ENCODE results near the gene MAP3K5.

MAP3K5 gene

GRCh38 chr6:136742125-136742524 lies 50.2 kb downstream of the MAP3K5 start:
- DNase-seq = no peak

GRCh38 chr6:136740050-136740974 lies 52.0 kb downstream of the MAP3K5 start:
- DNase-seq = no peak

GRCh38 chr6:136739501-136739900 lies 52.8 kb downstream of the MAP3K5 start:
- DNase-seq = peak; percentile 21

DNA sequence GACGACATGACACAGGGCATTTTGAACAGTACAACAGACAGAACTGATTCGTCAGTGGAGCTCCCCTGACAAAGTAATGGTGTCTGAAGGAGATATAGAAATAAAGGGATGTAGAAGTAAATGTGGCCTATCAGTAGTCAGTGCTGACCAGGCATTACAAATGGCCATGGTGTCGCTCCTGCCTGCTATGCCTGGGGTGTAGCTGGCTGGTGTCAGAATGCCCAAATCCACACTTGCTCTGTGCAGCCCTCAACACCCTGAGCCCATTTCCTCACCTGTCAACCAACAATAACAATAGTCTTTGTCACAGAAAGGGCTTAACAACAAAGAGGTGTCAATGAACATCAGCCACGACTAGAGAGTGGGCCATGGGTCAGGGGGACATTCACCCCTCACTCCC lies 53.2 kb downstream of the MAP3K5 start:
- no peak for DNase-seq

GRCh38 chr6:136738692-136739057 lies 53.6 kb downstream of the MAP3K5 start:
- no peak for DNase-seq

DNA sequence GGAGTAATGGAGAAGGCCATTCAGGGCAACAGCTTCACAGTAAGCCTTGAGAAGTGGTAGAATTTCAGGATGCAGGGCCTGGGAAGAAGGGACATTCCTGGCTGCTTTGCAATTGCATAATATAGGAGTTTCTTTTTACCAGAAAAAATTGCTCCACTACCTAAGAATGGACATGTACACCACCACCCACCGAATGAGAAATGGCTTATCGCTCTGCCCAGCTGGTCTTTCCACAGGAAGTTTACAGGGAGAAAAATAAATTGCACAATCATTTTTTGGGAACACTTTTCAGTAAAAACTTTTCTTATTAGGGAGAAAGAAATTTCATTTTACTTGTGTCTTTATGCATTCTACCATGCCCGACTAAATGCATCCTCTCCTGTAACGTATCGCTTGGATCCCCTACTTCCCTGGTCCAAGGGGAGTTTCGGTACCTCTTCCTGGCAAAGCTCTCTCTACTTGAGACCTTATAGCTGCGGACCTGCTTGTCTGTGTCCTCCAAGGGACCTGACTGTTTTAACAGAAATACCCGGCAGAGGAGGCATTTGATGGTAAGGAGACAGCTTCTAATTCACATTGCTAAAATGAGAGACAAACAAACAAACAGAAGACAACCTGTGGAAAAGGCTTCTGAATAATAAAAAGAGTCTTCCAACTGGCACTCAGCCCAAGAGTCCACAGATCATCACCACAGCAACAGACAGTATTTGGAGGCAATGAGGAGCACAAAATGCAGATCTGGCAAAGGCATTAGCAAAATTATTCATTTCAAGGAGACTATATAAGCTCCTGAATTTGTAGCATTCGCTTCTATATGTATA lies 54.2 kb downstream of the MAP3K5 start:
- DNase-seq = no peak

- DNase-seq = no peak
Measured at GRCh38 chr6:136737374-136737844, 54.9 kb downstream of the MAP3K5 start.

GRCh38 chr6:136736281-136736960 lies 55.9 kb downstream of the MAP3K5 start:
- no peak for DNase-seq

GRCh38 chr6:136734977-136735376 lies 57.3 kb downstream of the MAP3K5 start:
- no peak for DNase-seq

- no peak for DNase-seq
Measured at GRCh38 chr6:136732889-136733288, 59.4 kb downstream of the MAP3K5 start.

- DNase-seq = no peak
Measured at GRCh38 chr6:136729832-136730231, 62.4 kb downstream of the MAP3K5 start.

DNA sequence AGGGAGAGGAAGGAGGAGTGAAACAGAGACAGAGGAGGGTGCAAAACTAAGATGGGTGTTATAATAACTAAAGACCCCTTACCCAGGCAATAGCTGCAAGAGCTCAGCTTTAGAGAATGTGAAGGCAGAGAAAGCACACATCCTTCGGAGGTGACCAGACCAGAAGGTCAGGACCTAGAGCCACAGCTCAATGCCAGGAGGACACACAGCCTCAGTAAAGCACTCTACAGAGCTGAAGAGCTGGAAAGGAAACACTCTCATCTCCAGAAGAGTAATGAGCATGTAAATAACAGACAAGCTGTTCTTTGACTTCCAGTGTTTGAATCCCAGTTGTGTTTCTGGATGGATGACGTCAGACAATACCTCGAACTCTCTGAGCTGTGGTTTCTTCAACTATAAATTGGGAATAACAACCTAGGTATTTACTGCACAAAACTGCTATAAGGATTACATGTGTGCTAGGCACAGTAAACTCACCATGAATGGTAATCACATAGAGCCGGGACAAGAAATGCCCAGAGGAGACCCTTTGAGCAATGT lies 63.2 kb downstream of the MAP3K5 start:
- DNase-seq = no peak

- no peak for DNase-seq
Measured at GRCh38 chr6:136728033-136728939, 64.0 kb downstream of the MAP3K5 start.

GRCh38 chr6:136726837-136727557 lies 65.3 kb downstream of the MAP3K5 start:
- DNase-seq = no peak

- DNase-seq = no peak
Measured at GRCh38 chr6:136725124-136725523, 67.2 kb downstream of the MAP3K5 start.

GRCh38 chr6:136723780-136724179 lies 68.5 kb downstream of the MAP3K5 start:
- DNase-seq = peak; percentile 61

GRCh38 chr6:136721467-136721866 lies 70.8 kb downstream of the MAP3K5 start:
- no peak for DNase-seq

- DNase-seq = no peak
Measured at GRCh38 chr6:136720045-136720770, 72.1 kb downstream of the MAP3K5 start.

DNA sequence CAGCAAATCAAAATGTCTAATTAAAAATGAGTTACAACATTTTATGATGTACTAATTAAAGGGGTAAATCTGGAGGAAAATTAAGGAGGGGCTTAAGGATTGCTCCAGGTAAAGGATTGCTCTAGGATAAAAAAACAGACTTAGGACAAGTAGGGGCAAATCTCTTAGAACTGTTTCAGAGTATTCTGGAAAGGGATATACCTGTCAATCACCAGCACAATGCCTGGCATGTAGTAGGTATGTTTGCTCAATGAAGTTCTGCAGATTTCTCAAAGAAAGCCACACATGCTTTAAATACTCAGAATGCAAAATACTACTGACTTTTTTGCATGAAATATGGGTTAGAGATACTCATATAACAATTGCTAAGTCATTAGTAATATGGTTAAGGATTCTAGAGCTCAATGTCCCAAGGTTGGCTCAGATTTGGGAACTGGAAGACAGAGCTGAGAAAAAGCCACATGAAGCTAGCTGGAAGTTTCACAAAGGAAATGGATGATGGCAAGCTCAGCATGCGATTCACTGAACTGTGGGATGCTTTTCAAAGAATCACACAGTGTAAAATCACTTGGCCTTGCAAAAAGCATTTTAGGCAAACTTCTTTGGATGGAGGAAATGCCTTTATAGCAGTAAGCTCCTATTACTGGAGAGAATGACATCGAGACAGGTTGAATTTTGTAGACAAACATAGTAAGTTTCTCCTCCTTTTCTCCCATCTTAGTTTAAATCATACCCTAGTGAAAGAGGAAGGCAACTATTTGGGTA lies 72.8 kb downstream of the MAP3K5 start:
- no peak for DNase-seq

DNA sequence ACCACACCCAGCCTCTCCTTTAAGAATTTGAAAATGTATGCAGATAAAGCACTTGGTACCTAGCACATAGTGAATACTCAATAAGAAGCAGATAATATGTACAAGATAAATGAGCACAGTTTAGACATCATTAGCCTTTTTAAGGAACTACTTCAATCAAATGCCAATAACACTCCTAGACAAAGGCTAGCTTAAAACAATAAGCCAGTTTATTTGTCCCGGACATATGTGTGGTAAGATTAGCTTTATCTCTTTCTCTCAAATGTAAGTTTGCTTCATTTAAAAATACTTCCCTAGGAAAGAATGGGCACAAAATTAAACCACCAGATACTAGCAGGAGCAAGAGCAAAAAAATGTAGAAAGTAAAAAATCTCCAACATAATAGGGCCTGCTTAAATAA lies 73.8 kb downstream of the MAP3K5 start:
- no peak for DNase-seq

All from activated CD8-positive, alpha-beta memory T cell treated with anti-CD3 and anti-CD28 coated beads, Interleukin-2, amount 50 U/mL, for 4 hours (primary cell).